Progenitor cell of endocrine pancreas (in vitro differentiated cells): ENCODE data around the gene RNASE8. TPM values are rescaled to one million over a fixed set of nuclear protein-coding genes. Genes with fewer than 3 reads are reported as not detected.

ENCODE experiments used
- DNase-seq: peaks from one replicate; pipeline ENCODE4 v3.0.0; 2021; ENCODE audit warnings: low spot score; ENCODE audit not compliant: unreplicated experiment
- H3K27ac Mint-ChIP-seq: 2 replicates; pipeline ENCODE4 v1.8.0; 2021; ENCODE audit warnings: mild to moderate bottlenecking, moderate library complexity, mixed read lengths
- H3K27me3 Mint-ChIP-seq: 2 replicates; pipeline ENCODE4 v1.8.0; 2021; ENCODE audit warnings: mixed read lengths
- H3K36me3 Mint-ChIP-seq: 2 replicates; pipeline ENCODE4 v1.8.0; 2022; ENCODE audit warnings: mixed read lengths; ENCODE audit not compliant: insufficient read depth
- H3K4me1 Mint-ChIP-seq: 2 replicates; pipeline ENCODE4 v1.8.0; 2021; ENCODE audit warnings: low read depth, mixed read lengths
- H3K4me3 Mint-ChIP-seq: 2 replicates; pipeline ENCODE4 v1.8.0; 2021; ENCODE audit warnings: low read depth, mild to moderate bottlenecking, moderate library complexity, mixed read lengths
- H3K9me3 Mint-ChIP-seq: 2 replicates; pipeline ENCODE4 v1.8.0; 2021; ENCODE audit warnings: low read depth, mixed read lengths
- CTCF ChIP-seq: fragments of 200-600 bp; sonication (generic); IDR thresholded peaks from one replicate; pipeline ENCODE4 v1.5.0; 2021; ENCODE audit warnings: antibody characterized with exemption, mild to moderate bottlenecking; ENCODE audit not compliant: unreplicated experiment
- total RNA-seq: library from RNA; stranded (reverse); gene quantifications from 2 replicates; pipeline ENCODE4 v1.2.1, GENCODE V29; 2021

RNASE8 gene
- total RNA-seq, 1 donor from 2014 or later = not detected

- Mint-ChIP-seq H3K9me3 (no peaks in the 10 kb centered on the region), H3K4me1 (peaks cover 7% of the 10 kb centered on the region), H3K27ac (no peak overlapping the region), H3K4me3 (no peak overlapping the region), H3K36me3 (no peaks in the 10 kb centered on the region), H3K27me3 (peaks cover 11% of the 10 kb centered on the region)
- no peak for DNase-seq
- TF ChIP-seq CTCF = no peak
Observed at GRCh38 chr14:21048638-21049037, 9.0 kb upstream of the RNASE8 start.

DNA sequence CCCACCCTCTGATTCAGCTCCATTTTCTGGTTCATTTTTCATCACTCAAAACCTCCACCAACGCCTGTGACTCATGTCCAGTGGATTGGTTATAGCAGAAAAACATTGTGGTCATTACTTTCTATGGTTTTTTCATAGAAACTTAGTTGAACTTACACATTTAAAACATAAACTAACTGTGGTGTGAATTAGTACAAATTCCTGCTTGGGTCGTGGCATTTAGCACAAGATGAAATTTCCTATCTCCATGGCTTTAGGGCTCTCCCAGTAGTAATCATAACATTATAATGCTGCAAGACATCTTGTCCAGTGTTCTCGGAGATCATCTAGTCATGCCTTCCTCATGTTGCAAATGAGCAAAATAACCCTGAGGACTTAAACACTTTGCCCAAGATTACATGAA lies 8.3 kb upstream of the RNASE8 start:
- peaks cover 9% of the 10 kb centered on the region for H3K27me3 Mint-ChIP-seq
- TF ChIP-seq CTCF = no peak
- no peaks in the 10 kb centered on the region for H3K9me3 Mint-ChIP-seq
- H3K4me3 Mint-ChIP-seq = no peak overlapping the region
- peaks cover 13% of the 10 kb centered on the region for H3K4me1 Mint-ChIP-seq
- no peak for DNase-seq
- no peaks in the 10 kb centered on the region for H3K36me3 Mint-ChIP-seq
- no peak overlapping the region for H3K27ac Mint-ChIP-seq

DNA sequence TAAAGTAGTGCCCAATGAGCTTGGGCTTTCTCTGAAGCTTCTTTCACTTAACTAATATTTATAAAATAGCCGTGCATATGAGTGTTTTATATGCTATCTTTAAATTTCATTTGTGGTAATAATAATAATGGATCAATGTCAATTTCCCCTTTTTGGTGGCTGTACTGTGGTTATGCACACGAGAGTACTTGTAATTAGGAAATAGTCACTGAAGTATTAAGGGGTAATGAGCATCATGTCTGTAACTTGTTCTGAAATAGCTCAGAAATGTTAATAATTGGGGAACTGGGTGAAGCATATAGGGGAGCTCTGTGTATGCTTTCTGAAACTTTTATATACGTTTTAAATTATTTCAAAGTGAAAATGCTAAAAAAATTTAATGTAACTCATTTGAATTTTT lies 7.0 kb upstream of the RNASE8 start:
- no peaks in the 10 kb centered on the region for H3K36me3 Mint-ChIP-seq
- no peaks in the 10 kb centered on the region for H3K9me3 Mint-ChIP-seq
- TF ChIP-seq CTCF = no peak
- peaks cover 23% of the 10 kb centered on the region for H3K4me1 Mint-ChIP-seq
- DNase-seq = no peak
- H3K27me3 Mint-ChIP-seq = no peaks in the 10 kb centered on the region
- no peak overlapping the region for H3K4me3 Mint-ChIP-seq
- H3K27ac Mint-ChIP-seq = no peak overlapping the region

DNA sequence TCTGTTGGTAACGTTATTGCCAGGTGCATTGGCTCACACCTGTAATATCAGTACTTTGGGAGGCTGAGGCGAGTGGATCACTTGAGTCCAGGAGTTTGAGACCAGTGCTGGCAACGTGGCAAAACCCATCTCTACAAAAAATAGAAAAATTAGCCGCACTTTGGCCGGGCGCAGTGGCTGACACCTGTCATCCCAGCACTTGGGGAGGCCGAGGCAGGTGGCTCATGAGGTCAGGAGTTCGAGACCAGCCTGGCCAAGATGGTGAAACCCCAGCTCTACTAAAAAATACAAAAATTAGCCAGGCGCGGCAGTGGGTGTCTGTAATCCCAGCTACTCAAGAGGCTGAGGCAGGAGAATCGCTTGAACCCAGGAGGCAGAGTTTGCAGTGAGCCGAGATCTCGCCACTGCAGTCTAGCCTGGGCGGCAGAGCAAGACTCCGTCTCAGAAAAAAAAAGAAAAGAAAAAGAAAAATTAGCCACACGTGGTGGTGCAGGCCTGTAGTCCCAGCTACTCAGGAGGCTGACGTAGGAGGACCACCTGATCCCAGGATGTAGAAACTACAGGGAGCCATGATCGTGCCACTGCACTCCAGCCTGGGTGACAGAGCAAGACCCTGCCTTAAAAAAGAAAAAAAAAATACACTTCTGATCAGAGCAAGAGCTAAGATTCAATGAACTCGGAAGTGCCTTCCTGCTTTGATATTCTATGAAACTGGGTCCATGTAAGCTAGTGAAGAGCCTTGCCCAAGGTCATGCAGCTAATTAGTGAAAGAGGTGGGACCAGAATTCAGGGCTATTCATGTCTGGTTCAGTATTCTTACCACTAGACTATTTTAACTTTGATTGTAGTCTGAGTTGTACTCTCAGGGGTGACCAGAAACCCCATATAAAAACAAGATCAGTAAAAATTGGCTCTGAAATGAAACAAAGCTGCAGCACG lies 4.2 kb upstream of the RNASE8 start:
- Mint-ChIP-seq H3K36me3 (no peaks in the 10 kb centered on the region), H3K4me1 (peaks cover 26% of the 10 kb centered on the region), H3K27me3 (no peaks in the 10 kb centered on the region), H3K4me3 (no peak overlapping the region), H3K9me3 (no peaks in the 10 kb centered on the region), H3K27ac (no peak overlapping the region)
- TF ChIP-seq CTCF = no peak
- no peak for DNase-seq

DNA sequence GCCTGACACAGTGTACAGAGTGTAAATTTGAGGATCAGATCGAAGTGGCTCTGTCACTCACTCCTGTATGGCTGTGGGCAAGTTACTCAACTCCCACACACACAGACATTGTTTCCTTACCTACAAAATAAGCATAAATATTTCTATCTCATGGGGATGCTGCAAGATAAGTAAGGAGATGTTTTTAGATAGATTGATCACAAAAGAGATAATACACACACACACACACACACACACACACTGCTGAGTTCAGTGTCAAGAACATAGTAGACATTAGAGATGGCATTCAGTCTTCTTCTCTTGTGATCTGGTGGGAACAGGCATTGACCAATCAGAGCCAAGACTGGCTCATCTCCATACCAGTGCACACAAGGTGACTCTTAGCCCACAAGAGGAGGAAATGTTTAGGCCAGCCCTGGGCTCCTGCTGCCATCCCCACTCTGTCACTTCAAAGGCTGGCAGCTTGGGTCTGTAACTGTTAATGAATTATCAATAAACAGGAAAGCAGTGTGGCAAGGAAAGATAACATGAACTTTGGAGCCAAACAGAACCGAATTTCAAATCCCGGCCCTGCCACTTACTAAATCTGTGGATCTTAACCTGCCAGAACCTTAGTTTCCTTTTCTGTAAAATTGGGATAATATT lies 3.4 kb upstream of the RNASE8 start:
- no peak for TF ChIP-seq CTCF
- no peak overlapping the region for H3K4me3 Mint-ChIP-seq
- peak overlapping the region; percentile 1 for H3K27ac Mint-ChIP-seq
- no peak for DNase-seq
- no peaks in the 10 kb centered on the region for H3K36me3 Mint-ChIP-seq
- no peaks in the 10 kb centered on the region for H3K27me3 Mint-ChIP-seq
- peaks cover 23% of the 10 kb centered on the region for H3K4me1 Mint-ChIP-seq
- no peaks in the 10 kb centered on the region for H3K9me3 Mint-ChIP-seq
